ENCODE results near the gene CCDC106.

Gene CCDC106

GRCh38 chr19:55681131-55682092 is 33.4 kb downstream of the CCDC106 start:
- no peak for DNase-seq (ENCODE audit: low read depth)
- no peak overlapping the region for H3K4me3 ChIP-seq (ENCODE audit: control insufficient read depth, low read depth, low read length)
- TF ChIP-seq CTCF (IDR thresholded peaks at IDR 0.05; ENCODE audit: control insufficient read depth, insufficient read depth, low read depth, low read length, missing control alignments): no peak

- no peak overlapping the region for H3K4me3 ChIP-seq (ENCODE audit: control insufficient read depth, low read depth, low read length)
- no peak for DNase-seq (ENCODE audit: low read depth)
- TF ChIP-seq CTCF (IDR thresholded peaks at IDR 0.05; ENCODE audit: control insufficient read depth, insufficient read depth, low read depth, low read length, missing control alignments): no peak
These were observed 35.6 kb downstream of the CCDC106 start for GRCh38 chr19:55683449-55684261.

- no peak for DNase-seq (ENCODE audit: low read depth)
- H3K4me3 ChIP-seq (ENCODE audit: control insufficient read depth, low read depth, low read length): no peak overlapping the region
- no peak for TF ChIP-seq CTCF (IDR thresholded peaks at IDR 0.05; ENCODE audit: control insufficient read depth, insufficient read depth, low read depth, low read length, missing control alignments)
These were observed 37.1 kb downstream of the CCDC106 start for GRCh38 chr19:55684946-55685681.

- no peak overlapping the region for H3K4me3 ChIP-seq (ENCODE audit: control insufficient read depth, low read depth, low read length)
- no peak for TF ChIP-seq CTCF (IDR thresholded peaks at IDR 0.05; ENCODE audit: control insufficient read depth, insufficient read depth, low read depth, low read length, missing control alignments)
- DNase-seq (ENCODE audit: low read depth): no peak
These were observed 37.8 kb downstream of the CCDC106 start for GRCh38 chr19:55685776-55686175.

- no peak for DNase-seq (ENCODE audit: low read depth)
- no peak overlapping the region for H3K4me3 ChIP-seq (ENCODE audit: control insufficient read depth, low read depth, low read length)
- no peak for TF ChIP-seq CTCF (IDR thresholded peaks at IDR 0.05; ENCODE audit: control insufficient read depth, insufficient read depth, low read depth, low read length, missing control alignments)
These were observed 38.5 kb downstream of the CCDC106 start for GRCh38 chr19:55686311-55687050.

Data from AG09309 (cell line).